ENCODE results near the gene KRT6A. TPM values are rescaled to one million over a fixed set of nuclear protein-coding genes. Genes with fewer than 3 reads are reported as not detected.

The KRT6A gene
- not detected for total RNA-seq

- H3K27me3 Mint-ChIP-seq (ENCODE audit: low read depth) = peaks cover 16% of the 10 kb centered on the region
- CTCF ChIA-PET = no interaction called here
Measured at GRCh38 chr12:52493172-52493571, at the start of gene KRT6A. TSS of gene KRT6A (minus strand) at chr12:52493257. CDS start at chr12:52493188, 69 bp downstream.

GRCh38 chr12:52542157-52542556 lies 49.1 kb upstream of the KRT6A start:
- Mint-ChIP-seq H3K4me1 (ENCODE audit: low read depth) (no peaks in the 10 kb centered on the region), H3K4me3 (no peak overlapping the region), H3K27me3 (ENCODE audit: low read depth) (no peaks in the 10 kb centered on the region), H3K27ac (no peak overlapping the region), H3K36me3 (ENCODE audit: low read depth) (no peaks in the 10 kb centered on the region), H3K9me3 (no peaks in the 10 kb centered on the region)
- CTCF ChIA-PET = interaction anchor here (1.8 kb wide), 1 partner anchor 337 kb away, joined by 6 read pairs; no protein-coding TSS in a partner anchor
- intact Hi-C loops (cut with micrococcal nuclease) = no loop called here
- peak; percentile 10 for DNase-seq

More at GRCh38 chr12:52493172-52493571, at the start of gene KRT6A:
- H3K27ac Mint-ChIP-seq = no peak within 1 kb of the TSS
- no peaks in the 10 kb centered on the region for H3K9me3 Mint-ChIP-seq
- no peak for DNase-seq
- H3K36me3 Mint-ChIP-seq (ENCODE audit: low read depth) = no peaks in the 10 kb centered on the region
- no peak within 1 kb of the TSS for H3K4me3 Mint-ChIP-seq
- intact Hi-C loops (cut with micrococcal nuclease) = no loop called here
- H3K4me1 Mint-ChIP-seq (ENCODE audit: low read depth) = no peaks in the 10 kb centered on the region

- Mint-ChIP-seq H3K9me3 (no peaks in the 10 kb centered on the region), H3K4me3 (no peak overlapping the region), H3K27ac (no peak overlapping the region), H3K36me3 (ENCODE audit: low read depth) (no peaks in the 10 kb centered on the region), H3K27me3 (ENCODE audit: low read depth) (no peaks in the 10 kb centered on the region), H3K4me1 (ENCODE audit: low read depth) (no peaks in the 10 kb centered on the region)
- CTCF ChIA-PET = interaction anchor here (1.8 kb wide), 1 partner anchor 338 kb away, joined by 6 read pairs; no protein-coding TSS in a partner anchor
- DNase-seq = no peak
- intact Hi-C loops (cut with micrococcal nuclease) = no loop called here
Measured at GRCh38 chr12:52541709-52542108, 48.7 kb upstream of the KRT6A start.

- CTCF ChIA-PET = interaction anchor here (1.8 kb wide), 1 partner anchor 339 kb away, joined by 6 read pairs; no protein-coding TSS in a partner anchor
- no peak overlapping the region for H3K4me3 Mint-ChIP-seq
- H3K27ac Mint-ChIP-seq = no peak overlapping the region
- H3K36me3 Mint-ChIP-seq (ENCODE audit: low read depth) = no peaks in the 10 kb centered on the region
- H3K4me1 Mint-ChIP-seq (ENCODE audit: low read depth) = no peaks in the 10 kb centered on the region
- no peaks in the 10 kb centered on the region for H3K27me3 Mint-ChIP-seq (ENCODE audit: low read depth)
- no peaks in the 10 kb centered on the region for H3K9me3 Mint-ChIP-seq
- no peak for DNase-seq
- intact Hi-C loops (cut with micrococcal nuclease) = no loop called here
Measured at GRCh38 chr12:52540531-52540930, 47.5 kb upstream of the KRT6A start.

- CTCF ChIA-PET = no interaction called here
- no peak overlapping the region for H3K4me3 Mint-ChIP-seq
- H3K36me3 Mint-ChIP-seq (ENCODE audit: low read depth) = no peaks in the 10 kb centered on the region
- no peak overlapping the region for H3K27ac Mint-ChIP-seq
- intact Hi-C loops (cut with micrococcal nuclease) = loop anchor here (10.0 kb wide), 1 partner anchor 165 kb away; no protein-coding TSS in a partner anchor
- H3K4me1 Mint-ChIP-seq (ENCODE audit: low read depth) = no peaks in the 10 kb centered on the region
- no peaks in the 10 kb centered on the region for H3K27me3 Mint-ChIP-seq (ENCODE audit: low read depth)
- H3K9me3 Mint-ChIP-seq = no peaks in the 10 kb centered on the region
- DNase-seq = no peak
Measured at GRCh38 chr12:52539821-52540173, 46.7 kb upstream of the KRT6A start.

- no peak overlapping the region for H3K4me3 Mint-ChIP-seq
- no peaks in the 10 kb centered on the region for H3K4me1 Mint-ChIP-seq (ENCODE audit: low read depth)
- DNase-seq = no peak
- no peak overlapping the region for H3K27ac Mint-ChIP-seq
- CTCF ChIA-PET = no interaction called here
- intact Hi-C loops (cut with micrococcal nuclease) = loop anchor here (10.0 kb wide), 1 partner anchor 164 kb away; no protein-coding TSS in a partner anchor
- no peaks in the 10 kb centered on the region for H3K9me3 Mint-ChIP-seq
- no peaks in the 10 kb centered on the region for H3K27me3 Mint-ChIP-seq (ENCODE audit: low read depth)
- H3K36me3 Mint-ChIP-seq (ENCODE audit: low read depth) = no peaks in the 10 kb centered on the region
Measured at GRCh38 chr12:52539083-52539820, 46.2 kb upstream of the KRT6A start.

GRCh38 chr12:52537101-52537500 lies 44.0 kb upstream of the KRT6A start:
- CTCF ChIA-PET = no interaction called here
- Mint-ChIP-seq H3K4me3 (no peak overlapping the region), H3K27me3 (ENCODE audit: low read depth) (no peaks in the 10 kb centered on the region), H3K9me3 (no peaks in the 10 kb centered on the region), H3K36me3 (ENCODE audit: low read depth) (no peaks in the 10 kb centered on the region), H3K27ac (no peak overlapping the region), H3K4me1 (ENCODE audit: low read depth) (no peaks in the 10 kb centered on the region)
- intact Hi-C loops (cut with micrococcal nuclease) = loop anchor here (10.0 kb wide), 1 partner anchor 162 kb away; no protein-coding TSS in a partner anchor
- DNase-seq = no peak

- intact Hi-C loops (cut with micrococcal nuclease) = loop anchor here (10.0 kb wide), 1 partner anchor 161 kb away; no protein-coding TSS in a partner anchor
- Mint-ChIP-seq H3K4me3 (no peak overlapping the region), H3K27ac (no peak overlapping the region), H3K27me3 (ENCODE audit: low read depth) (no peaks in the 10 kb centered on the region), H3K4me1 (ENCODE audit: low read depth) (no peaks in the 10 kb centered on the region), H3K9me3 (no peaks in the 10 kb centered on the region), H3K36me3 (ENCODE audit: low read depth) (no peaks in the 10 kb centered on the region)
- CTCF ChIA-PET = interaction anchor here (1.7 kb wide), 1 partner anchor 26 kb away, joined by 3 read pairs; no protein-coding TSS in a partner anchor
- DNase-seq = no peak
Measured at GRCh38 chr12:52535574-52535973, 42.5 kb upstream of the KRT6A start.

- no peaks in the 10 kb centered on the region for H3K27me3 Mint-ChIP-seq (ENCODE audit: low read depth)
- no peaks in the 10 kb centered on the region for H3K36me3 Mint-ChIP-seq (ENCODE audit: low read depth)
- intact Hi-C loops (cut with micrococcal nuclease) = loop anchor here (10.0 kb wide), 1 partner anchor 160 kb away; no protein-coding TSS in a partner anchor
- peak; percentile 45 for DNase-seq
- CTCF ChIA-PET = interaction anchor here (1.2 to 1.7 kb wide), 2 partner anchors 24 to 161 kb away, joined by 3 read pairs; no protein-coding TSS in a partner anchor
- no peak overlapping the region for H3K4me3 Mint-ChIP-seq
- H3K9me3 Mint-ChIP-seq = no peaks in the 10 kb centered on the region
- H3K27ac Mint-ChIP-seq = no peak overlapping the region
- H3K4me1 Mint-ChIP-seq (ENCODE audit: low read depth) = no peaks in the 10 kb centered on the region
Measured at GRCh38 chr12:52534482-52534881, 41.4 kb upstream of the KRT6A start.

- H3K27me3 Mint-ChIP-seq (ENCODE audit: low read depth) = no peaks in the 10 kb centered on the region
- CTCF ChIA-PET = interaction anchor here (0.7 to 1.7 kb wide), 3 partner anchors 24 to 377 kb away, joined by 3 read pairs; no protein-coding TSS in a partner anchor
- no peak overlapping the region for H3K4me3 Mint-ChIP-seq
- DNase-seq = no peak
- no peak overlapping the region for H3K27ac Mint-ChIP-seq
- H3K36me3 Mint-ChIP-seq (ENCODE audit: low read depth) = no peaks in the 10 kb centered on the region
- no peaks in the 10 kb centered on the region for H3K9me3 Mint-ChIP-seq
- no peaks in the 10 kb centered on the region for H3K4me1 Mint-ChIP-seq (ENCODE audit: low read depth)
- intact Hi-C loops (cut with micrococcal nuclease) = loop anchor here (10.0 kb wide), 1 partner anchor 159 kb away; no protein-coding TSS in a partner anchor
Measured at GRCh38 chr12:52533686-52534470, 40.8 kb upstream of the KRT6A start.

GRCh38 chr12:52532636-52533035 lies 39.6 kb upstream of the KRT6A start:
- CTCF ChIA-PET = interaction anchor here (0.7 kb wide), 1 partner anchor 375 kb away, joined by 3 read pairs; no protein-coding TSS in a partner anchor
- intact Hi-C loops (cut with micrococcal nuclease) = loop anchor here (10.0 kb wide), 1 partner anchor 158 kb away; no protein-coding TSS in a partner anchor

GRCh38 chr12:52531566-52532300 lies 38.7 kb upstream of the KRT6A start:
- CTCF ChIA-PET = no interaction called here

More at GRCh38 chr12:52532636-52533035, 39.6 kb upstream of the KRT6A start:
- no peaks in the 10 kb centered on the region for H3K36me3 Mint-ChIP-seq (ENCODE audit: low read depth)
- no peaks in the 10 kb centered on the region for H3K4me1 Mint-ChIP-seq (ENCODE audit: low read depth)
- no peak overlapping the region for H3K27ac Mint-ChIP-seq
- H3K27me3 Mint-ChIP-seq (ENCODE audit: low read depth) = no peaks in the 10 kb centered on the region
- H3K4me3 Mint-ChIP-seq = no peak overlapping the region
- no peaks in the 10 kb centered on the region for H3K9me3 Mint-ChIP-seq
- no peak for DNase-seq

More at GRCh38 chr12:52531566-52532300, 38.7 kb upstream of the KRT6A start:
- Mint-ChIP-seq H3K27ac (no peak overlapping the region), H3K9me3 (no peaks in the 10 kb centered on the region), H3K4me1 (ENCODE audit: low read depth) (no peaks in the 10 kb centered on the region), H3K36me3 (ENCODE audit: low read depth) (no peaks in the 10 kb centered on the region), H3K27me3 (ENCODE audit: low read depth) (no peaks in the 10 kb centered on the region), H3K4me3 (no peak overlapping the region)
- intact Hi-C loops (cut with micrococcal nuclease) = loop anchor here (10.0 kb wide), 1 partner anchor 157 kb away; no protein-coding TSS in a partner anchor
- DNase-seq = no peak

All from activated naive CD4-positive, alpha-beta T cell treated with anti-CD3 and anti-CD28 coated beads for 36 hours (primary cell).